Measurements from ENCODE around the gene ELOA.
"Not testable (repeated sequence)": the region's sequence is repeated elsewhere in the genome, so short reads cannot be mapped to it uniquely, and the experiment has no call there.

Gene ELOA

GRCh38 chr1:23793861-23794731 is 50.8 kb downstream of the ELOA start:
- H3K4me1 ChIP-seq (ENCODE audit: control insufficient read depth, insufficient read depth, low read length, poor library complexity, severe bottlenecking), result peaks cover 17% of the 10 kb centered on the region
- H3K27me3 ChIP-seq (replicated peaks; ENCODE audit: control insufficient read depth, insufficient read depth, low read length, poor library complexity, severe bottlenecking), result no peaks in the 10 kb centered on the region
- no peak for DNase-seq
- H3K9me3 ChIP-seq (ENCODE audit: control insufficient read depth, low read length), result no peaks in the 10 kb centered on the region
- H3K4me3 ChIP-seq (ENCODE audit: insufficient read depth, low read depth, low read length, poor library complexity, severe bottlenecking), result no peak overlapping the region
- peak overlapping the region; percentile 42 for H3K27ac ChIP-seq (ENCODE audit: insufficient read depth, low read length, poor library complexity, severe bottlenecking)
- H3K36me3 ChIP-seq (ENCODE audit: control insufficient read depth, insufficient read depth, low read length), result peaks cover 21% of the 10 kb centered on the region

GRCh38 chr1:23794732-23795182 is 51.5 kb downstream of the ELOA start:
- not testable (repeated sequence) for H3K9me3 ChIP-seq (ENCODE audit: control insufficient read depth, low read length); H3K27me3 ChIP-seq (replicated peaks; ENCODE audit: control insufficient read depth, insufficient read depth, low read length, poor library complexity, severe bottlenecking); H3K4me3 ChIP-seq (ENCODE audit: insufficient read depth, low read depth, low read length, poor library complexity, severe bottlenecking); H3K27ac ChIP-seq (ENCODE audit: insufficient read depth, low read length, poor library complexity, severe bottlenecking); DNase-seq
- Histone ChIP-seq H3K4me1 (ENCODE audit: control insufficient read depth, insufficient read depth, low read length, poor library complexity, severe bottlenecking) (peaks cover 24% of the 10 kb centered on the region), H3K36me3 (ENCODE audit: control insufficient read depth, insufficient read depth, low read length) (peaks cover 21% of the 10 kb centered on the region)

- Histone ChIP-seq H3K4me3 (ENCODE audit: insufficient read depth, low read depth, low read length, poor library complexity, severe bottlenecking) (no peak overlapping the region), H3K27me3 (replicated peaks; ENCODE audit: control insufficient read depth, insufficient read depth, low read length, poor library complexity, severe bottlenecking) (no peaks in the 10 kb centered on the region), H3K9me3 (ENCODE audit: control insufficient read depth, low read length) (no peaks in the 10 kb centered on the region), H3K27ac (ENCODE audit: insufficient read depth, low read length, poor library complexity, severe bottlenecking) (no peak overlapping the region), H3K4me1 (ENCODE audit: control insufficient read depth, insufficient read depth, low read length, poor library complexity, severe bottlenecking) (peaks cover 23% of the 10 kb centered on the region), H3K36me3 (ENCODE audit: control insufficient read depth, insufficient read depth, low read length) (peaks cover 21% of the 10 kb centered on the region)
- DNase-seq, result no peak
Observed at GRCh38 chr1:23795676-23796465, 52.6 kb downstream of the ELOA start.

- peaks cover 28% of the 10 kb centered on the region for H3K4me1 ChIP-seq (ENCODE audit: control insufficient read depth, insufficient read depth, low read length, poor library complexity, severe bottlenecking)
Observed at GRCh38 chr1:23796466-23797271, 53.4 kb downstream of the ELOA start.

GRCh38 chr1:23797478-23798448 is 54.5 kb downstream of the ELOA start:
- H3K4me1 ChIP-seq (ENCODE audit: control insufficient read depth, insufficient read depth, low read length, poor library complexity, severe bottlenecking), result peaks cover 20% of the 10 kb centered on the region
- H3K36me3 ChIP-seq (ENCODE audit: control insufficient read depth, insufficient read depth, low read length), result peaks cover 21% of the 10 kb centered on the region
- no peak overlapping the region for H3K27ac ChIP-seq (ENCODE audit: insufficient read depth, low read length, poor library complexity, severe bottlenecking)

More at GRCh38 chr1:23796466-23797271, 53.4 kb downstream of the ELOA start:
- H3K4me3 ChIP-seq (ENCODE audit: insufficient read depth, low read depth, low read length, poor library complexity, severe bottlenecking), result no peak overlapping the region
- no peaks in the 10 kb centered on the region for H3K27me3 ChIP-seq (replicated peaks; ENCODE audit: control insufficient read depth, insufficient read depth, low read length, poor library complexity, severe bottlenecking)
- H3K36me3 ChIP-seq (ENCODE audit: control insufficient read depth, insufficient read depth, low read length), result peaks cover 21% of the 10 kb centered on the region
- H3K27ac ChIP-seq (ENCODE audit: insufficient read depth, low read length, poor library complexity, severe bottlenecking), result no peak overlapping the region
- no peaks in the 10 kb centered on the region for H3K9me3 ChIP-seq (ENCODE audit: control insufficient read depth, low read length)
- no peak for DNase-seq

GRCh38 chr1:23798662-23799142 is 55.4 kb downstream of the ELOA start:
- Histone ChIP-seq H3K27me3 (replicated peaks; ENCODE audit: control insufficient read depth, insufficient read depth, low read length, poor library complexity, severe bottlenecking) (no peaks in the 10 kb centered on the region), H3K27ac (ENCODE audit: insufficient read depth, low read length, poor library complexity, severe bottlenecking) (no peak overlapping the region), H3K36me3 (ENCODE audit: control insufficient read depth, insufficient read depth, low read length) (peaks cover 17% of the 10 kb centered on the region), H3K4me3 (ENCODE audit: insufficient read depth, low read depth, low read length, poor library complexity, severe bottlenecking) (no peak overlapping the region), H3K4me1 (ENCODE audit: control insufficient read depth, insufficient read depth, low read length, poor library complexity, severe bottlenecking) (peaks cover 20% of the 10 kb centered on the region), H3K9me3 (ENCODE audit: control insufficient read depth, low read length) (no peaks in the 10 kb centered on the region)
- DNase-seq, result no peak

More at GRCh38 chr1:23797478-23798448, 54.5 kb downstream of the ELOA start:
- Histone ChIP-seq H3K4me3 (ENCODE audit: insufficient read depth, low read depth, low read length, poor library complexity, severe bottlenecking) (no peak overlapping the region), H3K27me3 (replicated peaks; ENCODE audit: control insufficient read depth, insufficient read depth, low read length, poor library complexity, severe bottlenecking) (no peaks in the 10 kb centered on the region), H3K9me3 (ENCODE audit: control insufficient read depth, low read length) (no peaks in the 10 kb centered on the region)
- DNase-seq, result no peak

- DNase-seq, result no peak
- Histone ChIP-seq H3K4me1 (ENCODE audit: control insufficient read depth, insufficient read depth, low read length, poor library complexity, severe bottlenecking) (peaks cover 20% of the 10 kb centered on the region), H3K27ac (ENCODE audit: insufficient read depth, low read length, poor library complexity, severe bottlenecking) (peak overlapping the region; percentile 84), H3K36me3 (ENCODE audit: control insufficient read depth, insufficient read depth, low read length) (peaks cover 15% of the 10 kb centered on the region), H3K27me3 (replicated peaks; ENCODE audit: control insufficient read depth, insufficient read depth, low read length, poor library complexity, severe bottlenecking) (no peaks in the 10 kb centered on the region), H3K4me3 (ENCODE audit: insufficient read depth, low read depth, low read length, poor library complexity, severe bottlenecking) (peak overlapping the region; percentile 92), H3K9me3 (ENCODE audit: control insufficient read depth, low read length) (no peaks in the 10 kb centered on the region)
Observed at GRCh38 chr1:23799255-23799569, 55.9 kb downstream of the ELOA start.

GRCh38 chr1:23799570-23800399 is 56.5 kb downstream of the ELOA start:
- Histone ChIP-seq H3K4me3 (ENCODE audit: insufficient read depth, low read depth, low read length, poor library complexity, severe bottlenecking) (peak overlapping the region; percentile 92), H3K27me3 (replicated peaks; ENCODE audit: control insufficient read depth, insufficient read depth, low read length, poor library complexity, severe bottlenecking) (no peaks in the 10 kb centered on the region), H3K36me3 (ENCODE audit: control insufficient read depth, insufficient read depth, low read length) (peaks cover 12% of the 10 kb centered on the region), H3K27ac (ENCODE audit: insufficient read depth, low read length, poor library complexity, severe bottlenecking) (peak overlapping the region; percentile 84), H3K4me1 (ENCODE audit: control insufficient read depth, insufficient read depth, low read length, poor library complexity, severe bottlenecking) (peaks cover 20% of the 10 kb centered on the region), H3K9me3 (ENCODE audit: control insufficient read depth, low read length) (no peaks in the 10 kb centered on the region)
- DNase-seq, result no peak

All from effector memory CD4-positive, alpha-beta T cell (primary cell).